Spleen (tissue), 11 donors: ENCODE data around the gene KCNJ14. TPM values are rescaled to one million over a fixed set of nuclear protein-coding genes. Genes with fewer than 3 reads are reported as not detected.

Experiments
- DNase-seq: peaks from one replicate; pipeline ENCODE4 v3.0.0-alpha.2; 2020
- H3K27ac ChIP-seq, 8 donors: fragments of 200-600 bp; sonication (generic) in 7 of 8; 1 replicate in 4 of 8; 2 replicates in 4 of 8; pipeline versions ENCODE4 v1.5.0 to v1.8.0; 2016 to 2021; ENCODE audit warnings: inconsistent platforms in 4 of 8, mild to moderate bottlenecking in 4 of 8, moderate library complexity in 1 of 8
- H3K27me3 ChIP-seq, 7 donors: fragments of 200-600 bp; sonication (generic) in 6 of 7; replicated peaks in 1 of 7; 1 replicate in 4 of 7; 2 replicates in 3 of 7; pipeline versions ENCODE4 v1.5.0 to v1.8.0; 2016 to 2021; ENCODE audit warnings: inconsistent platforms in 3 of 7, mild to moderate bottlenecking in 1 of 7
- H3K36me3 ChIP-seq, 6 donors: fragments of 200-600 bp; sonication (generic) in 5 of 6; 1 replicate in 4 of 6; 2 replicates in 2 of 6; pipeline versions ENCODE4 v1.5.0 to v1.8.0; 2016 to 2021; ENCODE audit warnings: inconsistent platforms in 2 of 6
- H3K4me1 ChIP-seq, 6 donors: fragments of 200-600 bp; sonication (generic) in 5 of 6; 1 replicate in 3 of 6; 2 replicates in 3 of 6; pipeline versions ENCODE4 v1.5.0 to v1.8.0; 2016 to 2021; ENCODE audit warnings: inconsistent platforms in 3 of 6
- H3K4me3 ChIP-seq, 8 donors: fragments of 200-600 bp; sonication (generic) in 7 of 8; 1 replicate in 4 of 8; 2 replicates in 4 of 8; pipeline versions ENCODE4 v1.5.0 to v1.8.0; 2016 to 2021; ENCODE audit warnings: inconsistent platforms in 4 of 8, mild to moderate bottlenecking in 4 of 8, moderate library complexity in 2 of 8
- H3K9me3 ChIP-seq, 8 donors: fragments of 200-600 bp; sonication (generic) in 7 of 8; 1 replicate in 4 of 8; 2 replicates in 4 of 8; pipeline versions ENCODE4 v1.5.0 to v1.8.0; 2016 to 2021; ENCODE audit warnings: inconsistent platforms in 4 of 8
- POLR2A ChIP-seq, 3 donors: fragments of 450-650 bp; IDR thresholded peaks; one replicate each; pipeline ENCODE4 v1.5.1; 2017; ENCODE audit warnings: antibody characterized with exemption in 3 of 3, mild to moderate bottlenecking in 1 of 3
- POLR2AphosphoS5 ChIP-seq, 3 donors: sonication (generic); formaldehyde crosslinking; IDR thresholded peaks; one replicate each; pipeline ENCODE4 v1.5.1; 2017; ENCODE audit warnings: antibody characterized with exemption in 3 of 3
- WGBS, 5 donors: extraction: QIAGEN DNeasy Blood & Tissue Kit in 3 of 5; methylation state at CpG; one replicate each; pipeline versions ENCODE4 v1.1.5 to v1.1.7; 2013 to 2018; 5-methylcytosine and 5-hydroxymethylcytosine counted together
- intact Hi-C: fragments of 100-400 bp; cut with DNase I; formaldehyde crosslinking; loops from one replicate; pipeline ENCODE4 v1.15.0; 2023; ENCODE audit warnings: low total_unique reads
- polyA plus RNA-seq, 3 donors: library from polyadenylated mRNA; stranded (reverse); fragments of 200-250 nt; gene quantifications; one replicate each; pipeline ENCODE4 v1.2.1, GENCODE V29; 2013
- total RNA-seq, 7 donors: library from RNA; depleted of rRNA in 3 of 7; stranded (reverse); fragments of >200 nt in 3 of 7; fragmentation: NEBNext Ultra II Directional in 4 of 7; extraction: Animal tissue kit (Norgen Biotek cat#: 25700) in 4 of 7; gene quantifications; one replicate each; pipeline versions ENCODE4 v1.1.0 to v1.2.1, GENCODE V29; 2016 to 2021
- TF ChIP-seq, protein P1 (sequence below), 11 experiments: fragments of 200-600 bp in 7 of 11; fragments of 450-650 bp in 4 of 11; sonication (generic) in 4 of 11; IDR thresholded peaks in 8 of 11; conservative IDR thresholded peaks in 3 of 11; 1 replicate in 7 of 11; 2 replicates in 4 of 11; pipeline versions ENCODE4 v1.4.0 to v1.8.0; 2016 to 2021; ENCODE audit warnings: antibody characterized with exemption in 11 of 11, inconsistent platforms in 4 of 11, mild to moderate bottlenecking in 1 of 11
- donor health status: healthy with polysubstance abuse.
- donor health status: DM: no; HTN: no; CAD: no; lungs with moderate emphysema.
- donor health status: DM: no; HTN: no; CAD: no.
- donor health status: Bipolar disorder and iron deficiency.
- donor health status: healthy.
- donor health status: DM: no; HTN: no; CAD: no.
- donor health status: DM: yes; HTN: yes; CAD: no.

Gene KCNJ14
- total and polyA plus RNA-seq, 10 donors, result 0.26 to 1.4 (median 0.74) TPM

DNA sequence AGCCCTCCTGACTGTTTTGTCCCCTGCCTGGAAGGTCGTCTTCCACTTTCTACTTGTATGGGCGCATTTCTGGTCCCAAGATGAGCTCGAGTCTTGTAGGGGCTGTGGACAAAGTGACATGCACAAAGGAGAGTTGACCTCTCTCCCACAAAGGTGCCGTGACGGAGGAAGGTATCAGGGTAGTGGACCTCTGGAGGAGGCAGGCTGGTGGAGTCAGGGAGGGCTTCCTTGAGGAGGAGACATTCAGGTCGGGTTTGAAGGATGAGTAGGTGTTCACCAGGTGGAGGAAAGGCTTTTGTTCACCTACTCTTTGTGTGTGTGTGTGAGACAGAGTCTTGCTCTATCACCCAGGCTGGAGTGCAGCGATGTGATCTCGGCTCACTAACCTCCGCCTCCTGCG is 15.5 kb downstream of the KCNJ14 start:
- H3K9me3 ChIP-seq, result no peaks in the 10 kb centered on the region
- peak overlapping the region in 1 of 8 donors; percentile 98 for H3K27ac ChIP-seq
- peak overlapping the region in 4 of 8 donors; percentile 83 to 97 (median 93) for H3K4me3 ChIP-seq
- H3K4me1 ChIP-seq, result peaks cover 10 to 51% (median 31%) of the 10 kb centered on the region in 6 donors
- no peak for DNase-seq
- no peaks in the 10 kb centered on the region for H3K27me3 ChIP-seq
- intact Hi-C loops, result no loop called here
- H3K36me3 ChIP-seq, result peaks cover 0 to 58% (median 56%) of the 10 kb centered on the region in 6 donors
- TF ChIP-seq, protein P1, sequence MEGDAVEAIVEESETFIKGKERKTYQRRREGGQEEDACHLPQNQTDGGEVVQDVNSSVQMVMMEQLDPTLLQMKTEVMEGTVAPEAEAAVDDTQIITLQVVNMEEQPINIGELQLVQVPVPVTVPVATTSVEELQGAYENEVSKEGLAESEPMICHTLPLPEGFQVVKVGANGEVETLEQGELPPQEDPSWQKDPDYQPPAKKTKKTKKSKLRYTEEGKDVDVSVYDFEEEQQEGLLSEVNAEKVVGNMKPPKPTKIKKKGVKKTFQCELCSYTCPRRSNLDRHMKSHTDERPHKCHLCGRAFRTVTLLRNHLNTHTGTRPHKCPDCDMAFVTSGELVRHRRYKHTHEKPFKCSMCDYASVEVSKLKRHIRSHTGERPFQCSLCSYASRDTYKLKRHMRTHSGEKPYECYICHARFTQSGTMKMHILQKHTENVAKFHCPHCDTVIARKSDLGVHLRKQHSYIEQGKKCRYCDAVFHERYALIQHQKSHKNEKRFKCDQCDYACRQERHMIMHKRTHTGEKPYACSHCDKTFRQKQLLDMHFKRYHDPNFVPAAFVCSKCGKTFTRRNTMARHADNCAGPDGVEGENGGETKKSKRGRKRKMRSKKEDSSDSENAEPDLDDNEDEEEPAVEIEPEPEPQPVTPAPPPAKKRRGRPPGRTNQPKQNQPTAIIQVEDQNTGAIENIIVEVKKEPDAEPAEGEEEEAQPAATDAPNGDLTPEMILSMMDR (IDR thresholded peaks at IDR 0.05 in 8 of 11, conservative IDR thresholded peaks at IDR 0.05 in 3 of 11), result no peak
- no peak for TF ChIP-seq POLR2A (IDR thresholded peaks at IDR 0.05)
- TF ChIP-seq POLR2AphosphoS5 (IDR thresholded peaks at IDR 0.05), result no peak
- 90 to 91% (median 91%) methylated on average over 10 of the region's 10 CpGs for WGBS, 5 donors

DNA sequence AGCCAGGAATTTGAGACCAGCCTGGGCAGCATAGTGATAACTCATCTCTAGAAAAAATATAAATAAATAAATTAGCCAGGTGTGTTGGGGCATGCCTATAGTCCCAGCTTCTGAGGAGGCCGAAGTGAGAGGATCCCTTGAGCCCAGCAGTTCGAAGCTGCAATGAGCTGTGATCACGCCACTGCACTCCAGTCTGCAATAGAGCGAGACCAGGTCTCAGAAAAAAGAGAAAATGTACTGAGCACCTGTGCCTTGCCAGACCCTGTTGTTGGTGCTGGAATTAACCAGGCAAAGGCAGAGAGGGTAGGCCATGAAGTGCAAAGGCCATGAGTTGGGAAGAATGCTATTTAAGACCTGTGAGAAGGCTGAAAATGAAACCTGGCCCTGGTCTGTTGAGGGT is 16.5 kb downstream of the KCNJ14 start:
- no peak overlapping the region for H3K27ac ChIP-seq
- peaks cover 0 to 68% (median 66%) of the 10 kb centered on the region in 6 donors for H3K36me3 ChIP-seq
- DNase-seq, result no peak
- H3K27me3 ChIP-seq, result no peaks in the 10 kb centered on the region
- WGBS, 5 donors, result 92 to 100% (median 97%) methylated on average over 4 of the region's 4 CpGs
- TF ChIP-seq, protein P1 (IDR thresholded peaks at IDR 0.05 in 8 of 11, conservative IDR thresholded peaks at IDR 0.05 in 3 of 11), result no peak
- no peak for TF ChIP-seq POLR2AphosphoS5 (IDR thresholded peaks at IDR 0.05)
- no peak for TF ChIP-seq POLR2A (IDR thresholded peaks at IDR 0.05)
- H3K4me3 ChIP-seq, result no peak overlapping the region
- intact Hi-C loops, result no loop called here
- H3K4me1 ChIP-seq, result peaks cover 10 to 51% (median 31%) of the 10 kb centered on the region in 6 donors
- H3K9me3 ChIP-seq, result no peaks in the 10 kb centered on the region

DNA sequence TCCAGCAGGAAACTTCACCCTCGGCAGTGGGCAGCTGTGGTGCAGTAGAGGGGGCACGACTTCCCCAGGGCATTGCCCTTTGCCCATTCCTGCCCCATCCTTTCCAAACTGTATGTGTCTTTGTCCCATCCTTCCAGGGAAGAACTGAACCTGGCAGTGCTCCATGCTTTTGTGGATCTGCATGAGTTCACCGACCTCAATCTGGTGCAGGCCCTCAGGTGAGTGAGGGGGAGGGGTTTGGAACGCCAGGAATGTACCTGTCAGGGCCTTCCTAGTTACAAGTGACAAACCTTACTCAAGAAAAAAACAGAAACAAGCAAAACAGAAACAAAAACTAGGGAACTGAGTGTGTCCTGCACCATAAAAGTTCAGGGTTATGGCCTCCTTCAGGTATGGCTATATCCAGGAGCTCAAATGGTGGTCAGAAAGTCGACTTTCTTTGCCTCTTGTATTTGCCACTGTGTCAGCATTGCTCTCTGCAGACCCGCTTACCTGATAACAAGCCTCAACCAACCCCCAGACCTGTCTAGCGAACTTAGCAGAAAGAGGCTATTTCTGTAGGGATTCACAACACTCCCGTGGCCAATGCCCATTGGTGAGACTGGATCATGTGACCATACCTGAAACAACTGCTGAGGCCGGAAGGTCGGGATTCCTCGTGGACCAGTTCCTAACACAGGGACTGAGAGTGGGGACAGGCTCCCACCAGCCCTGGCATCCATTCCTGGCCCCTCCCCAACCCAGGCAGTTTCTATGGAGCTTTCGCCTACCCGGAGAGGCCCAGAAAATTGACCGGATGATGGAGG is 18.0 kb downstream of the KCNJ14 start:
- DNase-seq, result no peak
- H3K9me3 ChIP-seq, result no peaks in the 10 kb centered on the region
- TF ChIP-seq POLR2AphosphoS5 (IDR thresholded peaks at IDR 0.05), result peak in 1 of 3 donors; percentile 9
- no peak for TF ChIP-seq POLR2A (IDR thresholded peaks at IDR 0.05)
- H3K27me3 ChIP-seq, result no peaks in the 10 kb centered on the region
- peaks cover 10 to 46% (median 27%) of the 10 kb centered on the region in 6 donors for H3K4me1 ChIP-seq
- peaks cover 0 to 83% (median 81%) of the 10 kb centered on the region in 6 donors for H3K36me3 ChIP-seq
- H3K27ac ChIP-seq, result no peak overlapping the region
- intact Hi-C loops, result no loop called here
- 88 to 92% (median 91%) methylated on average over 12 to 14 of the region's 14 CpGs for WGBS, 5 donors
- no peak overlapping the region for H3K4me3 ChIP-seq

DNA sequence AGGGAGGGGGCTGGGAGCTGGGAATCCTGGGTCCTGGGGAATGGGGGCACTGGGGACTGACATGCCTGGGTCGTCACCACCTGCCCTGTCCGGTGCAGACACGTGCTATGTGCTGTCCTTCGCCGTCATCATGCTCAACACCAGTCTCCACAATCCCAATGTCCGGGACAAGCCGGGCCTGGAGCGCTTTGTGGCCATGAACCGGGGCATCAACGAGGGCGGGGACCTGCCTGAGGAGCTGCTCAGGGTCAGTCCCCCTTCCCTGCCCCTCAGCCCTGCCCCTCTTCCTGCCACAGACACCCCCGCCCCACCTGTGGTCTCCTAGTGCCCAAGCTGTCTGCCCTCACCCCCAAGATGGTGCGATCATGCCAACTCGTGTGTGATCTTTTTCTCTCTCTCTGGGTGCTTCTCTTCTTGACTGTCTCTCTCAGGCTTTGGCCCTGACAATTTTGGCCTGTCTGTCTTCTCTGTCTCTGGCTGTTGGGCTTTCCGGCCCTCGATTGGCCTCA is 18.8 kb downstream of the KCNJ14 start:
- no peaks in the 10 kb centered on the region for H3K27me3 ChIP-seq
- TF ChIP-seq POLR2A (IDR thresholded peaks at IDR 0.05) (no peak), POLR2AphosphoS5 (IDR thresholded peaks at IDR 0.05) (peak in 2 of 3 donors; percentile 23 to 41)
- intact Hi-C loops, result no loop called here
- peaks cover 10 to 43% (median 21%) of the 10 kb centered on the region in 6 donors for H3K4me1 ChIP-seq
- 80 to 92% (median 85%) methylated on average over 14 to 16 of the region's 16 CpGs for WGBS, 5 donors
- H3K36me3 ChIP-seq, result peaks cover 0 to 91% (median 84%) of the 10 kb centered on the region in 6 donors
- H3K4me3 ChIP-seq, result no peak overlapping the region
- no peak overlapping the region for H3K27ac ChIP-seq
- no peak for DNase-seq
- H3K9me3 ChIP-seq, result no peaks in the 10 kb centered on the region
